Activated CD8-positive, alpha-beta memory T cell treated with anti-CD3 and anti-CD28 coated beads, Interleukin-2, amount 50 U/mL, for 48 hours (primary cell): ENCODE measurements around the gene SLX4IP.

Experiments used
- DNase-seq: peaks from one replicate; pipeline ENCODE4 v3.0.0-alpha.2; 2020

Gene SLX4IP

DNA sequence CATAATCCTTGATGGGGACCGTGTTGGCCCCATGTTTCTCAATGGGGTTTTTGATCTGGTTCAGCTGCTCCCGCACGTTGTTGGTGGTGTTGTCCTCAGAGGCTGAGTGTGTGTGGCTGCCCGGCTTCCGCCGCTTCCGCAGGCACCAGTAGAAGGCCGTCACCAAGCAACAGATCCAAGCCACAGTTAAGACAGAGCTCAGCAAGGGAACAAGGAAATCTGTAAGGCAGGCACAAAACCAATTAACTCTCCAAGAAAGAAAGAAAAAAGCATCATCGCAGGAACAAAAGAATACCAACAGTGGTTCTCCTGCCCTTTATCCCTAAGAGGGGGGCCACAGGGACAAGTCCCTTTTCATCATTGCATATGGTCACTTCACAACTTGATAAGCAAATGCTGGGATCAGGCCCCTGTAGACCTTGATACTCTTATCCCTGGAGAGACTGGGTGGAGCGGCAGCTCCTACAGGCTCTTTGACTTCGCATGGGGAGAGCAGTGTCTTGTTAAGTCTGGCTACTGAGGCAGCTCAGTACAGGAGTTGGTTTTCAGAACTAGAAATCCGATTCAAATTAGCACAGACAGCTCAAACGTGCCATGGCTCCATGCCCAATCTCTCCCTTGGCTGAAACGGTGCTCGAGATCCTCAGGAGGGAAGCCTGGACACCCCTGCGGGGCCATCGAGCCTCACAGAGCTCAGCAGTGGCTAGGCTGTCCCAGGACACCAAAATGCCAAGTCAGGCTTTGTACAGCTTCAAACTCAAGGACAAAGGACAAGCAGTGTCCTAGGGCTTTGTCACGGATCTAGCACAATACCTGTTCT lies 204.8 kb downstream of the SLX4IP start:
- DNase-seq, result no peak

DNA sequence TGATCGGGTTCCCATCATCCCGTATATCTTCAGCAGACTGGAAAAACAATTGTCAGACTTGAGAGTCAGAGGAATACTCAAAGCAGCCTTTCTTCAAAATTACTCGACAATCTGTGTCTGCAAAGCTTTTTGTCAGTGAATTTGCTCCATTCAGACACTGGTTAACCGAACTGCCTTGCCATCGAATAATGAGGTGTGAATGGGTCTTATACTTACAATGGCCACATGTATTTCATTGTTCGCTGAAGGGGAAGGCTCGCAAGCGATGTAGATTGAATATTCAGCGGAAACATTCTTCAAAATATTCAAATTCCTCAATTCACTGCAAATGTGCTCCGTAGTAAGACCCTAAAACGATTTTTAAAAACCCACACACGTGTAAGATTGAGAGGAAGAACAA lies 205.8 kb downstream of the SLX4IP start:
- DNase-seq, result no peak

DNA sequence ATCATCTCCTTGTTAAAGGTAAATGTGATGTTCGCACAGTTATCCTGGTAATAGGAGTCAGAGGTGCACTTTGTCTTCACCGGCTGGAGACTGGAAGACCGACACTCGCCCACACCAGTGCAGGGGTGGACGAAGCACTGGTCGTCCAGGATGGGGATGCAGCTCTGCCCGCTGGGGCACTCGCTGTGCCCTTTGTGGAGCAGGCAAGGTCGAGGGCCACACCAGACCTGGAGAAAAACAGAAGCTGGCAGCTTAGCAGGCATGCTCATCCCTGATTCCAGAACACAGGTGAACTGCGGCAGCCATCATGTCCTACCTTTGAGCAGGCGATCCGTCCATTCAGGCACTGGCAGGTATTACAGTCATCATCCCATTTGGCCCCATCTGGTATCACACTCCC lies 206.4 kb downstream of the SLX4IP start:
- DNase-seq, result no peak

DNA sequence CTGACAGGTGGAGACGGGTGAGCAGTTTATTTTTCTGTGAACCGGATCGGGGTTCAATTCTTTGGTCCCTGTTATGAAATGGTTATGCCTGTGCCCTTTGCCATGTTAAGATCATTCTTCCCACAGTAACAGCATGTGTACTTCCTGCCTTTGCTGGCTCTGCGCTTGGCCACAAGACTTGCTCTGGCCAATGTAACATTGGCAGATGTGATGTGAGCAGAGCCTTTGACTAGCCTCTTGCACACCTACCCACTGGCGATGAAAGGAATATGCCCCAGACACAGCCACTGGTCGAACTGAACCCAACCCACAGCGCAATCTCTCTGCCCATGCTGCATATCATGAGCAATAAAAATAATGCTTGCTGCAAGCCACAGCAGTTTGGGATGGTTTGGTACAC lies 206.8 kb downstream of the SLX4IP start:
- no peak for DNase-seq

DNA sequence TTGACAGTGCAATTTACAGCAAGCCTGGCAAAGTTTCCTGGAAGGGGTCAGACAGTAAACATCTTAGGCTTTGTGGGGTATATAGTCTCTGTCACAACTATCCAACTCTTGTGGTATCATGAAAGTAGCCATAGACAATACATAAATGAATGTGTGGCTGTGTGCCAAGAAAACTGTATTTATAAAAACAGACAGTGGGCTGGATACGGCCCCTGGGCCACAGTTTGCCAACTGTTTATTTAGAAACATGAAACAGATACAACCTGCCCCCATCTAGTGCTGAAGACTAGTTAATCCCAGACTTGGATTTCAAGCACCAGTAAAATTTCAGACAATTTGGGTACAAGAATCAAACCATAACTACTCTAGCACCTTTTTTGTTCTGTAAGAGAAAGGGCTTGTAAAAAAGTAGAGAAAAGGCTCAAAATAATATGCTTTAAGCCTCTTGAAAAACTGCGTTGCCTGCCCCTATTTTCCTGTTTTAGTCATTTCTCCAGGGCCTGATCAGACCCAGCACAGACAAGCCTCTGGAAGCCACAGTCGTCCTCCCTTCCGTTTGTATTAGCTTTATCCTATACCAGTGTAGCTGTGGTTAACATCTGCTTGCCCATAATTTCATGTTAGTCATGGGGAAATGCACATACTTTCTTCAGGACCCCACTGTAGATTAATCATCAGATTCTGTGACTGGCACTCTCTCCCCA lies 207.9 kb downstream of the SLX4IP start:
- DNase-seq, result no peak

DNA sequence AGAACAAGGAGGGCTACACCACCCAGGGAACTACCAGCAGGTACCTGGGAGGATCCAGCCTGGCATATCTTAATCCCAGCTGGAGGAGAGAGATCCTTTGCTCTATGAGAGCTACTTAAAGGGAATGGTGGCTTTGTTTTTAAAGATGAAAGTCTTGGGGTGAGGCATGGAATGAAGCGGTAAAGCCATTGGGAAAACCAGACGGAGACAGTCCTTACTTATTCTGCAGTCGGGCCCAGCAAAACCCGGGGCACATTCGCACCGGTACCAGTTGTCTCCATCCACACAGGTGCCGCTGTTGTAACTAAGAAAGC lies 208.4 kb downstream of the SLX4IP start:
- DNase-seq, result no peak

DNA sequence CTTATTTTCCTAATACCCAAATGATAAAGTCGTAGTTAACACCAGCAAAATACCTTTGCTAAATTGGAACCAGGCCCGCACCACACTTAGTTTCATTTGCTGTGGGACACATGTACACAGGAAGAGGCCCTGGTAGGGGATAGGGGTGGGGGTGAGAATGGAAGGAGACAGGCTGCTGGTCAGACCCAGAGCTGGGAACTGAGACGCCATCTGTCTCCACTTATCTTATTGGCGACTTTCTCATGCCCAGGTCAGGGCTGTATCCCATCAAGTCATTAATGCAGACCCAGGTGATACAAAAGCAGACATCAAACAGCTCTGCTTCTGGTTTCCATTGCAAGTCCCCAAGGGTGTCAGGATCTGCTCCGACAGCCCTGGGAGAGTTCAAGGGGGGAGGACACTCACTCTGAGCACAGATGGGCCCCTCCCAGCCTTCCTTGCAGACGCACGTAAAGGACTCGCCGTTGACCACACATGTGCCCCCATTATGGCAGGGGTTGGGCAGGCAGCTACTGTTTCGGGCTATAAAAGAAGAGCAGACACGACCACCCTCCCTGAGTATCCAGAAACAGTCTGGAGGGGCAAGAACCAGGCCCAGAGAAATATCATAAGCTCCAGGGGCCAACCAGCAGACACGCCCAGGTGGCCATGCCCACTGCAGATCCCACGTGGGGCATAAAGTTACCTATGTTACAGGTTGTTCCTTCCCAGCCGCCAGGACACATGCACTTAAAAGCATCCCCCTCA lies 209.5 kb downstream of the SLX4IP start:
- DNase-seq, result no peak

DNA sequence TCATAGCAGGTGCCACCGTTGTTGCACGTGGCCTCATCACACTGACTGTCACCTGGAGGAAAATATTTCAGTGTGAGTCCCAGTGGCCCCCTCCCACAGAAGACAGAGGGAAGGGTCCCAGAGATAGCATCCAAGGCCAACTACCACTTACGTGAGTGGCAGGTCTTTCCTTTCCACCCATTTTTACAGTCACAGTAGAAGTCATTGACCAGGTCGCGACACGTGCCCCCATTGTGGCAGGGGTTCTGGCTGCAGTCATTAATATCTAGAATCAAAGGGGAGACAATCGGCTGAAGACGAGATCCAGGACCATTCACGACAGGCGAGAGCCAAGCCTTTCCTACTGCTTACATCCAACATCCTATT lies 210.1 kb downstream of the SLX4IP start:
- no peak for DNase-seq

DNA sequence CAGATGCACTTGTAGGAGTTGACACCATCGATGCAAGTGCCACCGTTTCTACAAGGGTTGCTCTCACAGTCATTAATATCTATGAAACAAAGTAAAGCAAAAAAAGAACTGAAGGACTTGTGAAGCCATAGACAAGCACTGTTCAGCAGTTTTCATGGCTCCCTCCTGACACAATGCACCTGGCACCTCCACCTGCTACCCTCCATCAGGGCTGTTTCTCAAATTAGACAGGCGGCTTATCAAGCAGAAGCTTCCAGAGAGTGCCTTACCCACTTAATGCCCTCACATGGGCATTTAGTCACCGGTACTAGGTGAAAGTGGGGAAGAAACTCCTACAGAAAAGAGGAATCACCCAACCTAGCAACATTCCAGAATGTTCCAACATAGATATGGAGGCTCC lies 210.9 kb downstream of the SLX4IP start:
- DNase-seq, result no peak

DNA sequence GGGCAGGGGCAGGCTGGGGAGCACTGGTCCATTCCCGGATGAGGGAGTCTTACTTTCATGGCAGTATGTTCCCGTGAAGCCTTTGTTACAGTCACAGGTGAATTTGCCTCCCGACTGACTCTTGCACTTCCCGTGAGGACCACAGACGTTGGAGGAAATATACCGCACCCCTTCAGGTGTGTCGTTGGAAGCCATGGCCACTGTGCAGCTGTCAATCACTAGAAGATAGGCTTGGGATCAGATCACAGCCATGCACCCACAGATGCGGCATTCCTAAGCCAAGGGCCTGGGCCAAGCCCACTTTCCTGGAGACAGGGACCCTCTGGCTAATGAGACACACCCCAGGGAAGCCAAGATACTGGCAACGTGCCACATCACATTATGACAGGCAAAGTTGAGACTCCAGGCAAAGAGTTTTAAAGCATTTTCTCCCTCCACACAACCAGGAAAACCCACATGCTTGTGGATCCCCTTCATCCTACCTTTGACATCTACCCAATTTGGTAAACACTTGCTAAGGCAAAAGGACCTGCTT lies 211.8 kb downstream of the SLX4IP start:
- DNase-seq, result no peak

DNA sequence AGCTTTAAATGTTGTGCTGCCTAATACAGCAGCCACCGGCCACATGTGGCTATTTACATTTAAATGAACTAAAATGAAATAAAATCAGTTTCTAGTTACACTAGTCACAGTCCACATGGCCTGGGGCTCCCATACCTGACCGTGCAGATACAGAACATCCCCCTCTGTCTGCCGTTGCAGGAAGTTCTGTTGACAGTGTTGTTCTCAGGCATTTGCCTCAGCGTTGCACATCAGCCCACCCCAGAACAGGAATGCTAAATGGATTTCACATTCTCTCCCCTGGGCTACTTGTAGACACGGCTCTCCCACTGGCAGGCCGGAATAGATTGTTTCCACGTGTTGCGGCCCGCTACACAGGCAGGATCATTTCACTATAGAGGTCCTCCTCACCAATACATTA lies 212.4 kb downstream of the SLX4IP start:
- DNase-seq, result no peak

DNA sequence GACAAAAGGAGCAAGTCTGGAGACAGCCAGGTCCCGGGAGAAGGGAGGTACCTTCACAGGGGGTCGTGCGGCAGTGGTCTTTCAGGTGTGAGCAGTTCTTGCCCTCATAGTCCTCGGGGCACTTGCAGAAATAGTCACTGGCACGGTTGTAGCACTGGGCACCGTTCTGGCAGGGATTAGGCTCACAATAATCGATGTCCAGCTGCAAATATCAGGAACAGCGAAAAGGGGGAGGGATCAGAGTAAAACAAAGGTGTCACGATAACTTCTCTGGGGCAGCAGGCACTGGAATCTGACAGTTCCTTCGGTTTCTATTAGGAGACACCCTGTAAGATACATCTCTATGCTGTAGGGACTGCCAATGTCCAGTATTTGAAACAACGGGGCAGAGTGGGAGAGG lies 212.8 kb downstream of the SLX4IP start:
- DNase-seq, result no peak

DNA sequence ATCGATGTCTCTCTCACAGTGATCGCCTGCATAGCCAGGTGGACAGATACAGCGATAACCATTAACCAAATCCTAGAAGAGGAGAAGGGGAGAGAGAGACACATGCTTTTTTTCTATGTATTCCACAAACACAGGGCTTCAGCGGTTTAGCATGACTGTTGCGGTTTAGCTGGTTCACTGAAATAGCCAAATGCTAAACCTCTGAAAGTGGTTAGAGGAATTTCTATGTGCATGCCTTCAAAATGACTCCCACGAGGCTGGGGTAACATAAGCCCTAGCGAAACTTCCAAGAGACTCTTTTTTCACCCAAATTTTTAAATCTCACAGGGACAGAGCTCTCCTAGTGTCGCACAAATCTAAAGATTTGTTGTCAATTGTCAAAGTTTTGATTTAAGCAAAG lies 213.5 kb downstream of the SLX4IP start:
- DNase-seq, result no peak

DNA sequence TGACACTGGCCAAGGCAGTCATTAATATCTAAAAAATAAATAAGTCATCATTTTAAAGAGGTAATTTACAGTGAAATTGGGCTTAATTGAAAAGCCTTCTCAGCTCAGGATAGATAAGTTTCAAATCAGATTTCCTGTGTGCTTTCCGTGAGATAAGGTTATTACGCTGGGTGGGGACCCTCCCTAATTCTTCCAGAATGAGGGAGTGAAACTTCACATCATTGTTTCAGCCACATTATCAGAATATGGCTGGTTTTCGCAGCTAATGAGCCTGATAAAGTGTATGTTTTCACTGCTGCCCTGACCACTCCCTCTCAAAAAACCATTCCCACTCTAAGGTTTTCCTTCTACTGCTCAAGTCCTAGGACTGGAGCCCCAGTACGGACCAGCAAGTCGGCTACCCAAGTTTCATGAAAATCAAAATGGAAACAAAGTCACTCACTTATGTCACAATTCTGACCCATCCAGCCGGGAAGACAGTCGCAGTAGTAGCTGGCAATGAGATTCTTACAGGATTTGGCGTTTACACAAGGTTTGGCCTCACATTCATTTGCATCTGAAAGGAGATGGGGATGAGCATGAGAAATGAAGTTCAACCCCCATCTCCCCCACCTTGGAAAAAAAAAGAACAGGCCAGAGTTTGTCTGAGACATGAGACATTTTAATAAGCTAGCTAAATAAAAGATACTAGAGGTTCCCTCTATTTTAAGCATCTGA lies 214.1 kb downstream of the SLX4IP start:
- DNase-seq, result no peak

DNA sequence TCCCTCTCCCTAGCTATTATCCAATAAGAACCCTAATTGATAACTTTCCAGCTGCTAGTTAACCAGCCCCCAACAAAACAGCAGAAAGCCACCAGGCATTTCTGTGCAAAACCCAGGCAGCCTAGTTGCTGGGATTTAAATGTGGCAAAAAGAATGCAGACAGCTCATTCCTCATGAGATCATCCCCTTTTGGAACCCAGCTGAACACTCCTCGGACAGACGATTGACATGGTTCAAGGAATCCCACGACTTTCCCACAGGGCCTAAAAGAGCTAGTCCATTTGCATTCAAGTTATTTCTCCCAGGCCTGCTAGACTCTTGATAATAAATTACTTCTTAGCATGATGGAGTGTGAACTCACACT lies 214.7 kb downstream of the SLX4IP start:
- DNase-seq, result no peak

DNA sequence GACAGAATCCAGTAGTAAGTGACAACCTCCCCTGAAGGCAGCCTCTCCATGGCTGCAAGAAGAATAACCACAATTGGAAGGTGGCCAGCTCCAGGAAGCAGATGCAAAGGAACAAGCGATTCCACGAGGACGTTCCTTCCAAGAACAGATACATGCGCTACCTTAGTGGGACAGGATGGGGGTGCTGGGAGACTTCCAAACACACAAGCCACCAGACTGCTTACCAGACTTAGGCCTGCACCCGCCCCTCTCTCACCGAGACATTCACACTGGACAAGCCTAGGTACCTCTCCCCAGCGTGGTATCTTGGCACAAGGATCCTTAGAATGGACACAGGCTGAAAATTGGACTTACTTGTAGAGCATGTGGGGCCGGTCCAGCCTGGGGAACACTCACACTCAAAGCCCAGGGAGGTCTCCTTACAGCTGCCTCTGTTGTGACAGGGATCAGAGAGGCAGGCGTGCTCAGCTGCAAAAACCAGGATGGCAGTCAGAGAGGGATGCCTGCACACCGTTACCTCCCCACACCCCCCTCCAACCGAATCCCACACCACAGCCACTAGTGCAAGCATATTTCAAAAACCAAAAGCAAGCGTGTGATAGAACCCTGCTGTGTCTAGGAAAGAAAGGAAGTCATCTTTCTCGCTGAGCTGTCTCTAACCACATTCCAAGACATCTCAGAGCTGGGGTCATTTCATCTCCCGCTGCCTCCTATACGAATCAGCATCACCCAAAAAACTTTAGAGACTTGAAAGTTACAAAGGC lies 216.3 kb downstream of the SLX4IP start:
- DNase-seq, result no peak

DNA sequence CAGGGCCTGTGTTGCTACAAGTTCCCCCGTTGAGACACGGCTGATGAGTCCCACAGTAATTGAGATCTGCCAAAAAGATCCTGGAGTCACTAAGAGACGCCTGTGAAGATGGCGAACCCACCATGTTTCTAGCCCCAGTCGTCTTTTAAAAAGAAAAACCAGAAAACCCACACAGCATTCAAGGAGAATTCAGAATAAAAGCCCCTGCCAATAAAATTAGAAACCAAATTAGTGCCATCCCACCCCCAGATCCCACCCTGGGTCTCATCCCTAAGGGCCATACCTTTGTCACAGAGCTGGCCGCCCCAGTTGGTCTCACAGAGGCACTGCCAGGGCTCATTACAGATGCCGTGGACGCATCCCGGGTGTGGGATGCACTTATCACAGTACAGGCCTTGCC lies 217.1 kb downstream of the SLX4IP start:
- no peak for DNase-seq

DNA sequence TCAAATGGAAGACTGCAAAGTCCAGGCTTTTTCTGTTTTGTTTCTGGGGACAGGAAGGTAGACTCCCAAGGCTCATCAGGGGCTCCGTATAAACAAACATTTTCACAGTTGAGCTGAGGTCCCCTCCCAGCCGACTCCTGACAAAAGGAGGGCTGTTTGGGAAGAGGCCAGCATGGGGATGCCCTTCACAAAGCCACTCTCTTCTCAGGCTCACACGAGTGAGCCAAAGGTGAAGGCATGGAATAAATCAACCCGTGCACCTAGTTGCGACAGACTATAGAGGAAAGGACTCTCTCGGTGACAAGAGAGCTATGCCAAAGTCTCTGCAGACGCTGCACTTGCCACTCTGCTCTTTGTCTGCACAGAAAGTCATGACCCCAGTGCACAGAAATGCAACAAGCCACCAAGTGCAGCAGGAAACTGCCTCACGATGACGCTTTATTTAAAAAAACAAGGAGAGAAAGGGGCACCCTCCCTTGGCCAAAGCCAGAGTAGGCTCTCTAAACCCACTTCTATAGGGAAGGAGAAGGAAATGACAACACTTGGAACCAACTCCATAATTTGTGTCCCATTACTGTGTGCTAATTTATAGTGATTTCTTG lies 217.7 kb downstream of the SLX4IP start:
- DNase-seq, result no peak

DNA sequence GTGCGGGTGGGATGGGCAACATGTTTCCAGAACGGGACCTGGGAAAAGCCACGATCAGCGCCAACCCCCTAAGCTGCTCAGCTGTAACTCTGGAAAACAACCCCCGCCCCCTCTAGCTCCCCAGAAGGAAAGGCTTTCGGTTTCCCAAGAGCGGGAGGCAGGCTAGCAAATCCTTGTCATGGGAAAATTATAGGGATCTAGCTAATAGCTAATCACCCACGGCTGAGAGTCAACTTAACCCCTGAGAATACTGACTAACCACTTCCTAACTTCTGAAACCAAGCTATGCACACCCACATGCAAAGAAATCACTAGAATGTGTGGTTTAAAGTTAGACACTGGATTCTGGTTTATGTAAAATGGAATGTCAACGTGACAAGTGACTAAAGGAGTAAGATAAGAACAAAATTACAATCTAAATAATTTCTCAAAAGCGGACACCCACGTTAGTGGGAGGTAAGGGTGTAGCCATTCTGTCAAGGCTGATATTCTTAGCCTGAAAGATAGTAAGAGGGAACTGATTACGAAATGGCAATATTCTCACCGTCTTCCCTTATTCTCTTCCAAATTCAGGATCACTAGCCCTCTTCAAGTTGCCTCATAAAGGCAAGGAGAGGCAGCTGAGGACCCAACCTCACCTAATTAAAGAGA lies 218.6 kb downstream of the SLX4IP start:
- no peak for DNase-seq

DNA sequence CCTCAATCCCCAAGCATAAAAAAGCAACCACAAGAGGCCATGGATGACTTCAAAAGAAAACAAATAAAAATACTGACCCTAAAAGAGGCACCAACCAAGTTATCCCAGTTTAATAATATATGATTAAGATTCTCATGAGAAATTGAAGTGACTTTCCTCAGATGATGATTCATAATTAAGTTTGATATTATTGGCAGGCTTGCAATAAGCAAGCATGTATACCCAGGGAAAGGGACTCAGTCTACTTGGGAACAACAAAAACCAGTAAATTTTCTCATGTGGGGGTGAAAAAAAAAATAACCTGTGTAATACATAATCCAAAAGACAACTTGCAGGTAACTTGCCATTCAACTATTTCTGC lies 219.1 kb downstream of the SLX4IP start:
- DNase-seq, result no peak

DNA sequence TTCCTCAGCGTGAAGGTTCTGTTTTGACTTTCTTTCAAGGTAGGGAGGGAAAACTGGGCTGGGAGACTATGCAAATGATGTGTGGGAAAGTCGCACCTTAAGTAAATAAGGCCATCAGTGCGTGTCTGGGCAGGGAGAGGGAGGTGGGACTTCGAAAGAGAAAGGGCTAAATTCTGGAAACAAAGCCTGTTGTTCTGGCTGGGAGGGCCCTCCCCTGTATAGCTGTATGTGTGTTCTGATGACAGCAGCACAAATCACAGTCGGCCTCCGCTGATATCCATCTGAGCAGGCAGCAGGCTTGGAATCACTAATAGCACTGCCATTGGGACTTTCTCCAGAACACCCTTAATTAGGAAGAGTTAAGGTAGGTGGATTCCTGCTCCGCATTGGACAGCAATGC lies 219.5 kb downstream of the SLX4IP start:
- no peak for DNase-seq
